Neural cell (in vitro differentiated cells): ENCODE measurements around the gene RBM10. TPM values are rescaled to one million over a fixed set of nuclear protein-coding genes. Genes with fewer than 3 reads are reported as not detected.

Experiments used
- H2AFZ ChIP-seq: fragments of 200-600, 300-800 bp; sonication (generic), shearing (Covaris generic); 2 replicates; pipeline ENCODE4 v1.6.0; 2014; ENCODE audit warnings: low read depth, mild to moderate bottlenecking, antibody characterized with exemption, low read length, moderate library complexity
- H3F3A ChIP-seq: fragments of 200-600 bp; shearing (Covaris generic); 2 replicates; pipeline ENCODE4 v1.6.1; 2016; ENCODE audit warnings: mild to moderate bottlenecking, moderate library complexity, mixed read lengths, antibody characterized with exemption, low read length; ENCODE audit not compliant: insufficient read depth, poor library complexity, severe bottlenecking
- H3K27ac ChIP-seq: fragments of 200-600, 300-800 bp; sonication (generic), shearing (Covaris generic); 2 replicates; pipeline ENCODE4 v1.5.1; 2014; ENCODE audit warnings: mild to moderate bottlenecking, low read length, moderate library complexity
- H3K27me3 ChIP-seq: fragments of 300-800, 200-600 bp; sonication (generic), shearing (Covaris generic); 2 replicates; pipeline ENCODE4 v1.6.0; 2014; ENCODE audit warnings: mild to moderate bottlenecking, low read depth, low read length, moderate library complexity; ENCODE audit not compliant: insufficient read depth
- H3K36me3 ChIP-seq: fragments of 300-800, 200-600 bp; sonication (generic), shearing (Covaris generic); 2 replicates; pipeline ENCODE4 v1.5.1; 2014; ENCODE audit warnings: mild to moderate bottlenecking, antibody characterized with exemption, low read length, moderate library complexity; ENCODE audit not compliant: insufficient read depth
- H3K4me2 ChIP-seq: fragments of 300-800, 200-600 bp; sonication (generic), shearing (Covaris generic); 2 replicates; pipeline ENCODE4 v1.6.0; 2014; ENCODE audit warnings: mild to moderate bottlenecking, low read length
- H3K4me3 ChIP-seq: fragments of 300-800, 200-600 bp; sonication (generic), shearing (Covaris generic); 2 replicates; pipeline ENCODE4 v1.5.1; 2014; ENCODE audit warnings: mild to moderate bottlenecking, low read length, moderate library complexity
- H3K79me2 ChIP-seq: fragments of 200-600 bp; shearing (Covaris generic); replicated peaks from 2 replicates; pipeline ENCODE4 v1.6.0; 2014; ENCODE audit warnings: mild to moderate bottlenecking, low read length, moderate library complexity; ENCODE audit not compliant: insufficient read depth
- H3K9ac ChIP-seq: fragments of 300-800, 200-600 bp; sonication (generic), shearing (Covaris generic); 2 replicates; pipeline ENCODE4 v1.6.1; 2016; ENCODE audit warnings: mild to moderate bottlenecking, low read length, mixed read lengths
- H3K9me2 ChIP-seq: fragments of 200-600 bp; shearing (Covaris generic); 2 replicates; pipeline ENCODE4 v1.6.1; 2016; ENCODE audit warnings: mild to moderate bottlenecking, low read length, mixed read lengths; ENCODE audit not compliant: insufficient read depth
- H3K9me3 ChIP-seq: fragments of 200-600, 300-800 bp; sonication (generic), shearing (Covaris generic); 2 replicates; pipeline ENCODE4 v1.6.1; 2016; ENCODE audit warnings: mild to moderate bottlenecking, mixed run types, low read length, moderate library complexity, mixed read lengths
- H4K20me1 ChIP-seq: fragments of 200-600 bp; shearing (Covaris generic); 2 replicates; pipeline ENCODE4 v1.6.1; 2016; ENCODE audit warnings: mild to moderate bottlenecking, mixed run types; ENCODE audit not compliant: insufficient read depth
- EP300 ChIP-seq: fragments of 450-650 bp; conservative IDR thresholded peaks from 2 replicates; pipeline ENCODE4 v1.6.1; 2014; ENCODE audit warnings: antibody characterized with exemption, mild to moderate bottlenecking, moderate library complexity; ENCODE audit not compliant: poor library complexity, severe bottlenecking
- EZH2 ChIP-seq: fragments of 200-600, 300-800 bp; shearing (Covaris generic), sonication (generic); IDR thresholded peaks from 2 replicates; pipeline ENCODE4 v1.6.1; 2014; ENCODE audit warnings: antibody characterized with exemption, low read length, borderline replicate concordance, mild to moderate bottlenecking; ENCODE audit not compliant: insufficient read depth, poor library complexity, severe bottlenecking
- MXI1 ChIP-seq: fragments of 450-650 bp; conservative IDR thresholded peaks from 2 replicates; pipeline ENCODE4 v1.6.1; 2014; ENCODE audit warnings: antibody characterized with exemption, mild to moderate bottlenecking; ENCODE audit not compliant: poor library complexity, severe bottlenecking
- POLR2AphosphoS5 ChIP-seq: IDR thresholded peaks from 2 replicates; pipeline ENCODE4 v1.6.1; 2012
- RAD21 ChIP-seq: fragments of 450-650 bp; conservative IDR thresholded peaks from 2 replicates; pipeline ENCODE4 v1.6.1; 2014; ENCODE audit warnings: antibody characterized with exemption, mild to moderate bottlenecking, moderate library complexity
- SMC3 ChIP-seq: fragments of 450-650 bp; conservative IDR thresholded peaks from 2 replicates; pipeline ENCODE4 v1.6.1; 2014; ENCODE audit warnings: antibody characterized with exemption, mild to moderate bottlenecking, moderate library complexity; ENCODE audit not compliant: poor library complexity
- TAF1 ChIP-seq: IDR thresholded peaks from 2 replicates; pipeline ENCODE4 v1.6.1; 2012; ENCODE audit warnings: low read depth
- polyA plus RNA-seq: library from polyadenylated mRNA; depleted of rRNA; stranded (reverse); fragments of >200 nt; gene quantifications from 2 replicates; pipeline ENCODE4 v1.2.3, GENCODE V29; 2014
- TF ChIP-seq, protein P1 (sequence below): fragments of 450-650 bp; IDR thresholded peaks from 2 replicates; pipeline ENCODE4 v1.5.1; 2014; ENCODE audit warnings: antibody characterized with exemption, mild to moderate bottlenecking, moderate library complexity; ENCODE audit not compliant: poor library complexity, severe bottlenecking
- TF ChIP-seq, protein P2 (sequence below): IDR thresholded peaks from 2 replicates; pipeline ENCODE4 v1.6.1; 2012; ENCODE audit warnings: borderline replicate concordance

RBM10 gene
- polyA plus RNA-seq, 1 donor from 2014 or later, result 53.1 TPM

DNA sequence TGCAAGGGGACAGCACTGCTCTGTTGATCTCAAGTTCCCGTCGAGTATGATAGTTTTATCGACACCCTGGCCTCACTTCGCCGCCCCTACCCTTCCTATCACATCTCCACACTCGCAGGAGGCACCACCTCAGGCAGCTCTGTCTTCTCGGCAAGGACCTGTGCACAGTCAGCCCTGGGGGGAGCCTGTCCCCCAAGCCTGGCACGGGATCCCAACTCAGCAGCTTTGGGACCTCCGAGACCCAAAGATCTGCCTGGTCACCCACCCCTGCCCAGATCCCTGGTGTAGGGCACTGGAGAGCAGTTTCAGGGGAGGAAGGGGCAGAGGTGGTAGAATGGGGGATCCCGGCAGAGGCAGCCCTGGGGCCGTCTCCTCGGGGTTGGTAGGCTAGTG is 30.6 kb downstream of the RBM10 start:
- no peak overlapping the region for H3K9ac ChIP-seq
- H3K36me3 ChIP-seq, result no peaks in the 10 kb centered on the region
- no peak overlapping the region for H3K4me3 ChIP-seq
- no peaks in the 10 kb centered on the region for H3K9me2 ChIP-seq
- H3K79me2 ChIP-seq, result no peaks in the 10 kb centered on the region
- H3F3A ChIP-seq, result no peaks in the 10 kb centered on the region
- no peak overlapping the region for H2AFZ ChIP-seq
- H3K27me3 ChIP-seq, result no peaks in the 10 kb centered on the region
- no peak overlapping the region for H3K4me2 ChIP-seq
- H4K20me1 ChIP-seq, result no peaks in the 10 kb centered on the region
- no peak for TF ChIP-seq SMC3
- no peak for TF ChIP-seq POLR2AphosphoS5
- no peak for TF ChIP-seq MXI1
- no peak for TF ChIP-seq RAD21
- no peak for TF ChIP-seq TAF1
- TF ChIP-seq, protein P1, sequence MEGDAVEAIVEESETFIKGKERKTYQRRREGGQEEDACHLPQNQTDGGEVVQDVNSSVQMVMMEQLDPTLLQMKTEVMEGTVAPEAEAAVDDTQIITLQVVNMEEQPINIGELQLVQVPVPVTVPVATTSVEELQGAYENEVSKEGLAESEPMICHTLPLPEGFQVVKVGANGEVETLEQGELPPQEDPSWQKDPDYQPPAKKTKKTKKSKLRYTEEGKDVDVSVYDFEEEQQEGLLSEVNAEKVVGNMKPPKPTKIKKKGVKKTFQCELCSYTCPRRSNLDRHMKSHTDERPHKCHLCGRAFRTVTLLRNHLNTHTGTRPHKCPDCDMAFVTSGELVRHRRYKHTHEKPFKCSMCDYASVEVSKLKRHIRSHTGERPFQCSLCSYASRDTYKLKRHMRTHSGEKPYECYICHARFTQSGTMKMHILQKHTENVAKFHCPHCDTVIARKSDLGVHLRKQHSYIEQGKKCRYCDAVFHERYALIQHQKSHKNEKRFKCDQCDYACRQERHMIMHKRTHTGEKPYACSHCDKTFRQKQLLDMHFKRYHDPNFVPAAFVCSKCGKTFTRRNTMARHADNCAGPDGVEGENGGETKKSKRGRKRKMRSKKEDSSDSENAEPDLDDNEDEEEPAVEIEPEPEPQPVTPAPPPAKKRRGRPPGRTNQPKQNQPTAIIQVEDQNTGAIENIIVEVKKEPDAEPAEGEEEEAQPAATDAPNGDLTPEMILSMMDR, result no peak
- TF ChIP-seq, protein P2, sequence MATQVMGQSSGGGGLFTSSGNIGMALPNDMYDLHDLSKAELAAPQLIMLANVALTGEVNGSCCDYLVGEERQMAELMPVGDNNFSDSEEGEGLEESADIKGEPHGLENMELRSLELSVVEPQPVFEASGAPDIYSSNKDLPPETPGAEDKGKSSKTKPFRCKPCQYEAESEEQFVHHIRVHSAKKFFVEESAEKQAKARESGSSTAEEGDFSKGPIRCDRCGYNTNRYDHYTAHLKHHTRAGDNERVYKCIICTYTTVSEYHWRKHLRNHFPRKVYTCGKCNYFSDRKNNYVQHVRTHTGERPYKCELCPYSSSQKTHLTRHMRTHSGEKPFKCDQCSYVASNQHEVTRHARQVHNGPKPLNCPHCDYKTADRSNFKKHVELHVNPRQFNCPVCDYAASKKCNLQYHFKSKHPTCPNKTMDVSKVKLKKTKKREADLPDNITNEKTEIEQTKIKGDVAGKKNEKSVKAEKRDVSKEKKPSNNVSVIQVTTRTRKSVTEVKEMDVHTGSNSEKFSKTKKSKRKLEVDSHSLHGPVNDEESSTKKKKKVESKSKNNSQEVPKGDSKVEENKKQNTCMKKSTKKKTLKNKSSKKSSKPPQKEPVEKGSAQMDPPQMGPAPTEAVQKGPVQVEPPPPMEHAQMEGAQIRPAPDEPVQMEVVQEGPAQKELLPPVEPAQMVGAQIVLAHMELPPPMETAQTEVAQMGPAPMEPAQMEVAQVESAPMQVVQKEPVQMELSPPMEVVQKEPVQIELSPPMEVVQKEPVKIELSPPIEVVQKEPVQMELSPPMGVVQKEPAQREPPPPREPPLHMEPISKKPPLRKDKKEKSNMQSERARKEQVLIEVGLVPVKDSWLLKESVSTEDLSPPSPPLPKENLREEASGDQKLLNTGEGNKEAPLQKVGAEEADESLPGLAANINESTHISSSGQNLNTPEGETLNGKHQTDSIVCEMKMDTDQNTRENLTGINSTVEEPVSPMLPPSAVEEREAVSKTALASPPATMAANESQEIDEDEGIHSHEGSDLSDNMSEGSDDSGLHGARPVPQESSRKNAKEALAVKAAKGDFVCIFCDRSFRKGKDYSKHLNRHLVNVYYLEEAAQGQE, result no peak
- no peak for TF ChIP-seq EZH2
- no peak for TF ChIP-seq EP300
- H3K27ac ChIP-seq, result no peak overlapping the region
- no peaks in the 10 kb centered on the region for H3K9me3 ChIP-seq

DNA sequence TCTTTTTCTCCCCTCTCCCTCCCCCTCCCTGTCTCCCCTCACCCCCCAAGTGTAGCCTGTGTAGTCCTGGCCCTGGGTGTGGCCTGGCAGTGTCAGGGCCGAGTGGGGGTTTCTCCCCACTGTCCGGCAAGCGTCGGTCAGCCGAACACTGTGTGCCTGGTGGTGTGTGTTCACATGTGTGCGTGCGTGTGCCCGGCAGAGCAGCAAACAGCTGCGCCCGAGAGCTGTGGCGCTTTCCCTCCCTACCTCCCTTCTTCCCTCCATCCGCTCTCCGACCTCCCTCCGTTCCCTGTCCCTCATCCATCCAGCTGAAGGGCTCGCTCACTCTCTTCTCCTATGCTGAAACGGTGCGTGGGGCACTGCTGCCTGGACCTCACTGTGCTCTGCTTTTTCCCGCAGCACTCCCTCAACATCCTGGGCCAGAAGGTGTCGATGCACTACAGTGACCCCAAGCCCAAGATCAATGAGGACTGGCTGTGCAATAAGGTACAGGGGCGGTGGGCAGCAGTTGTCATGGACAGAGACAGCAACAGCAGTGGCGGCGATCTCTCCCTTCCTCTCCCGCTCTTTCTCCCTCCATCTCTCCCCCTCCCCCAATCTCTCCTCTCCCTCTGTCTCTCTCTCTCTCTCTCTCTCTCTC is 31.2 kb downstream of the RBM10 start:
- H3K9me3 ChIP-seq, result no peaks in the 10 kb centered on the region

More for the DNA sequence above, 31.2 kb downstream of the RBM10 start:
- Histone ChIP-seq H3K27ac (no peak overlapping the region), H3K36me3 (no peaks in the 10 kb centered on the region), H3K4me3 (no peak overlapping the region), H3K4me2 (no peak overlapping the region), H4K20me1 (no peaks in the 10 kb centered on the region), H2AFZ (no peak overlapping the region), H3F3A (no peaks in the 10 kb centered on the region), H3K9ac (no peak overlapping the region), H3K79me2 (no peaks in the 10 kb centered on the region), H3K9me2 (no peaks in the 10 kb centered on the region), H3K27me3 (no peaks in the 10 kb centered on the region)
- TF ChIP-seq, protein P1, result no peak
- TF ChIP-seq EZH2 (no peak), RAD21 (no peak), EP300 (no peak), TAF1 (no peak), SMC3 (no peak), POLR2AphosphoS5 (no peak)
- TF ChIP-seq, protein P2, result no peak
